Upper lobe of left lung (tissue), 4 donors: ENCODE results near the gene DAD1.

ENCODE experiments used
- CTCF ChIP-seq, 6 experiments: fragments of 450-650 bp in 4 of 6; fragments of 200-600 bp in 2 of 6; sonication (generic) in 2 of 6; IDR thresholded peaks; one replicate each; pipeline ENCODE4 v1.5.1; 2016 to 2019; ENCODE audit warnings: antibody characterized with exemption in 6 of 6
- EP300 ChIP-seq, 4 donors: sonication (generic); formaldehyde crosslinking; IDR thresholded peaks; one replicate each; pipeline ENCODE4 v1.5.1; 2017; ENCODE audit warnings: antibody characterized with exemption in 4 of 4, control low read depth in 2 of 4
- POLR2A ChIP-seq, 4 donors: fragments of 450-650 bp; IDR thresholded peaks; one replicate each; pipeline ENCODE4 v1.5.1; 2016 to 2017; ENCODE audit warnings: antibody characterized with exemption in 4 of 4, mild to moderate bottlenecking in 2 of 4

GRCh38 chr14:22613106-22613695 is 24.2 kb upstream of the DAD1 start:
- TF ChIP-seq CTCF (IDR thresholded peaks at IDR 0.05) (no peak), EP300 (IDR thresholded peaks at IDR 0.05) (no peak), POLR2A (IDR thresholded peaks at IDR 0.05) (no peak)
